GM12878 (cell line): ENCODE measurements around the gene USH2A. TPM values are rescaled to one million over a fixed set of nuclear protein-coding genes. Genes with fewer than 3 reads are reported as not detected.

Experiments used
- ATAC-seq: fragments of 200-7000 bp; cut with Tn5 transposase; 3 replicates; pipeline ENCODE4 v1.9.1; 2020; ENCODE audit warnings: mild to moderate bottlenecking, moderate library complexity
- BruUV-seq: library from RNA; stranded (reverse); fragments of 400-500 nt; replicated peaks from 2 replicates; lab custom pipeline; 2021; lab: Mats Ljungman, UMichigan
- CTCF ChIA-PET: fragments of 300-600 bp; sonication (Branson Sonifier 250); formaldehyde crosslinking; extraction: SDS; loops from one replicate; lab custom pipeline; 2021; ENCODE audit warnings: inconsistent platforms; lab: Yijun Ruan, JAX
- POLR2A ChIA-PET: fragments of 350-600 bp; formaldehyde crosslinking; extraction: SDS; loops from one replicate; lab custom pipeline; 2021; ENCODE audit warnings: inconsistent platforms; lab: Charles Lee
- RAD21 ChIA-PET: fragments of 300-600 bp; sonication (Branson Sonifier 250); formaldehyde crosslinking; loops from one replicate; lab custom pipeline; 2023; ENCODE audit warnings: antibody characterized with exemption; ENCODE audit not compliant: unreplicated experiment; lab: Charles Lee
- SMC1A ChIA-PET: fragments of 300-600 bp; sonication (Branson Sonifier 250); formaldehyde crosslinking; loops from one replicate; lab custom pipeline; 2023; ENCODE audit not compliant: unreplicated experiment, uncharacterized antibody; lab: Charles Lee
- DNase-seq: peaks from one replicate; pipeline ENCODE4 v3.0.0-alpha.2; 2011; ENCODE audit warnings: low read depth, low spot score
- FAIRE-seq: peaks from 3 replicates; lab custom pipeline; 2011; peaks lifted over from hg19 to GRCh38; lab: Jason Lieb, UNC
- H2AFZ ChIP-seq: 2 replicates; pipeline ENCODE4 v1.6.0; 2011; ENCODE audit warnings: low read depth, low read length, control low read depth; ENCODE audit not compliant: control insufficient read depth
- H3K27ac ChIP-seq: 2 replicates; pipeline ENCODE4 v1.5.1; 2011; ENCODE audit warnings: control low read depth; ENCODE audit not compliant: control insufficient read depth, insufficient read depth
- H3K27me3 ChIP-seq, 2 experiments: replicated peaks in 1 of 2; 2 replicates each; pipeline versions ENCODE4 v1.6.0 to v1.6.1; 2011; ENCODE audit warnings: low read length in 1 of 2; ENCODE audit not compliant: control insufficient read depth in 2 of 2, insufficient read depth in 2 of 2
- H3K36me3 ChIP-seq, 2 experiments: 2 replicates each; pipeline ENCODE4 v1.5.1; 2011; ENCODE audit warnings: low read length in 1 of 2; ENCODE audit not compliant: control insufficient read depth in 2 of 2, insufficient read depth in 2 of 2
- H3K4me1 ChIP-seq: 2 replicates; pipeline ENCODE4 v1.6.1; 2011; ENCODE audit warnings: mild to moderate bottlenecking, low read length, moderate library complexity, mixed read lengths; ENCODE audit not compliant: control insufficient read depth, insufficient read depth
- H3K4me2 ChIP-seq: 2 replicates; pipeline ENCODE4 v1.6.0; 2011; ENCODE audit warnings: control low read depth; ENCODE audit not compliant: control insufficient read depth, insufficient read depth
- H3K4me3 ChIP-seq: fragments of 200-600 bp; sonication (generic); 2 replicates; pipeline ENCODE4 v1.5.1; 2016
- H3K79me2 ChIP-seq: 2 replicates; pipeline ENCODE4 v1.6.0; 2011; ENCODE audit warnings: low read length; ENCODE audit not compliant: control insufficient read depth, insufficient read depth
- H3K9ac ChIP-seq: 2 replicates; pipeline ENCODE4 v1.8.0; 2011; ENCODE audit warnings: low read length, control low read depth, mixed read lengths; ENCODE audit not compliant: control insufficient read depth, insufficient read depth
- H3K9me3 ChIP-seq: replicated peaks from 3 replicates; pipeline ENCODE4 v1.5.1; 2011; ENCODE audit warnings: mild to moderate bottlenecking, low read length; ENCODE audit not compliant: control insufficient read depth, insufficient read depth
- H4K20me1 ChIP-seq: 2 replicates; pipeline ENCODE4 v1.6.0; 2011; ENCODE audit not compliant: control insufficient read depth, insufficient read depth
- BMI1 ChIP-seq: fragments of 450-650 bp; IDR thresholded peaks from 2 replicates; pipeline ENCODE4 v1.6.1; 2016; ENCODE audit warnings: mild to moderate bottlenecking, moderate library complexity, borderline replicate concordance
- GATAD2B ChIP-seq: fragments of 450-650 bp; conservative IDR thresholded peaks from 2 replicates; pipeline ENCODE4 v1.6.1; 2017; ENCODE audit warnings: low read depth, mild to moderate bottlenecking, moderate library complexity
- KAT2A ChIP-seq: conservative IDR thresholded peaks from 2 replicates; pipeline ENCODE4 v1.6.1; 2011; ENCODE audit warnings: low read depth, low read length; ENCODE audit not compliant: control insufficient read depth
- LARP7 ChIP-seq: fragments of 450-650 bp; IDR thresholded peaks from 2 replicates; pipeline ENCODE4 v1.6.1; 2017; ENCODE audit warnings: mild to moderate bottlenecking
- NR2C2 ChIP-seq: IDR thresholded peaks from 2 replicates; pipeline ENCODE4 v1.6.1; 2011; ENCODE audit warnings: borderline replicate concordance, low read depth; ENCODE audit not compliant: control insufficient read depth, insufficient read length
- POLR2AphosphoS2 ChIP-seq: IDR thresholded peaks from 2 replicates; pipeline ENCODE4 v1.6.1; 2011; ENCODE audit warnings: low read depth, mild to moderate bottlenecking, low read length, improper control_type of control experiment, moderate library complexity
- RAD21 ChIP-seq: IDR thresholded peaks from 2 replicates; pipeline ENCODE4 v1.6.1; 2011; ENCODE audit warnings: mild to moderate bottlenecking, low read depth, low read length, moderate library complexity; ENCODE audit not compliant: insufficient read depth
- SMARCA5 ChIP-seq: fragments of 450-650 bp; IDR thresholded peaks from 2 replicates; pipeline ENCODE4 v1.6.1; 2017; ENCODE audit warnings: mild to moderate bottlenecking
- ZBED1 ChIP-seq: IDR thresholded peaks from 2 replicates; pipeline ENCODE4 v1.6.1; 2016; ENCODE audit warnings: borderline replicate concordance
- ZNF207 ChIP-seq: fragments of 450-650 bp; IDR thresholded peaks from 2 replicates; pipeline ENCODE4 v1.6.1; 2014; ENCODE audit warnings: antibody characterized with exemption, mild to moderate bottlenecking, borderline replicate concordance
- WGBS: methylation state at CpG from one replicate; pipeline ENCODE4 v1.1.6; 2016; ENCODE audit warnings: low lambda C conversion rate; ENCODE audit not compliant: insufficient replicate concordance, insufficient coverage; ENCODE audit errors: missing lambda C conversion rate; 5-methylcytosine and 5-hydroxymethylcytosine counted together
- in situ Hi-C: fragments of 300-500 bp; cut with MboI; formaldehyde crosslinking; loops from 9 replicates; pipeline ENCODE4 v1.14.3; 2018; ENCODE audit warnings: mixed read lengths
- intact Hi-C: fragments of 100-400 bp; cut with micrococcal nuclease; formaldehyde crosslinking; loops from one replicate; pipeline ENCODE4 v1.14.2; 2022; ENCODE audit not compliant: unreplicated experiment
- polyA plus RNA-seq, 11 experiments: library from polyadenylated mRNA; depleted of rRNA in 4 of 11; unstranded in 6 of 11; stranded (reverse) in 5 of 11; fragments of >200 nt; fragmentation: Nextera tagmentation in 4 of 11; fragmentation: Illumina TruSeq in 1 of 11; extraction: Ambion mirVana in 4 of 11; extraction: Trizol in 1 of 11; gene quantifications; 1 replicate in 1 of 11; 2 replicates in 10 of 11; pipeline versions ENCODE4 v1.2.1 to v1.2.3, GENCODE V29; 2011 to 2016; ENCODE audit warnings: inconsistent platforms in 2 of 11, missing spikeins in 2 of 11, low read depth in 1 of 11
- total RNA-seq, 4 experiments: library from RNA; depleted of rRNA in 3 of 4; stranded (reverse); fragments of >200 nt in 3 of 4; fragmentation: Illumina TruSeq in 1 of 4; extraction: Trizol in 1 of 4; gene quantifications; 2 replicates each; pipeline versions ENCODE4 v1.2.1 to v1.2.3, GENCODE V29; 2013 to 2021
- TF ChIP-seq, protein P1 (sequence below): fragments of 450-650 bp; IDR thresholded peaks from 2 replicates; pipeline ENCODE4 v1.6.1; 2018; ENCODE audit warnings: mild to moderate bottlenecking, low read depth, moderate library complexity; ENCODE audit not compliant: partially characterized antibody
- TF ChIP-seq, protein P2 (sequence below): fragments of 450-650 bp; IDR thresholded peaks from 2 replicates; pipeline ENCODE4 v1.6.1; 2017; ENCODE audit warnings: low read depth, mild to moderate bottlenecking, moderate library complexity
- TF ChIP-seq, protein P3 (sequence below), 3 experiments: IDR thresholded peaks in 2 of 3; conservative IDR thresholded peaks in 1 of 3; 2 replicates each; pipeline ENCODE4 v1.5.1; 2011; ENCODE audit warnings: low read depth in 3 of 3, low read length in 3 of 3, mild to moderate bottlenecking in 3 of 3, control low read depth in 2 of 3, moderate library complexity in 2 of 3, inconsistent platforms in 1 of 3, mixed read lengths in 1 of 3; ENCODE audit not compliant: control insufficient read depth in 2 of 3, insufficient read depth in 1 of 3; ENCODE audit errors: extremely low read depth in 1 of 3
- TF ChIP-seq, protein P4 (sequence below): fragments of 450-650 bp; IDR thresholded peaks from 2 replicates; pipeline ENCODE4 v1.6.1; 2018; ENCODE audit warnings: borderline replicate concordance, mild to moderate bottlenecking; ENCODE audit not compliant: partially characterized antibody

Gene USH2A
- total and polyA plus RNA-seq, 10 of the 15 experiments (the other 5 are each of a cell fraction or from before 2014, with no cell fraction given): under 0.01 to 0.20 (median 0.01) TPM; not detected in 2

DNA sequence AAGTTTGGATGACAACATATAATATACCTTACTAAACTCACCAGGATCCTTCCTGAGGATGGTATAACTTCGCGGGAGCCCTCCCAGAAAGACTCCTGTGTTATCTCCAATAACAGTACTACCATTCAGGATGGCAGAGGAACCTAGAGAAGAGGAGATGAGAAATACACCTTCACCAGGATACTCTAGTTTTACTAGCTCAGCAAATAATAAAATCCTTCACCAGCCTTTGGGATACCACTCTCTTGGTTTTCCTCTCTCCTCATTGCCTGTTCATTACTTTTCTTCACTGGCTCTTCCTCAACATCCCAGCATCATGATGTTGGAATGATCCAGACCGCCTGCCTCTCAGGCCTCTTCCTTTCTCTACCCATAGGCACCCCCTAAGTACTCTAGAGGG is 336.6 kb downstream of the USH2A start (continued):
- TF ChIP-seq, protein P1, sequence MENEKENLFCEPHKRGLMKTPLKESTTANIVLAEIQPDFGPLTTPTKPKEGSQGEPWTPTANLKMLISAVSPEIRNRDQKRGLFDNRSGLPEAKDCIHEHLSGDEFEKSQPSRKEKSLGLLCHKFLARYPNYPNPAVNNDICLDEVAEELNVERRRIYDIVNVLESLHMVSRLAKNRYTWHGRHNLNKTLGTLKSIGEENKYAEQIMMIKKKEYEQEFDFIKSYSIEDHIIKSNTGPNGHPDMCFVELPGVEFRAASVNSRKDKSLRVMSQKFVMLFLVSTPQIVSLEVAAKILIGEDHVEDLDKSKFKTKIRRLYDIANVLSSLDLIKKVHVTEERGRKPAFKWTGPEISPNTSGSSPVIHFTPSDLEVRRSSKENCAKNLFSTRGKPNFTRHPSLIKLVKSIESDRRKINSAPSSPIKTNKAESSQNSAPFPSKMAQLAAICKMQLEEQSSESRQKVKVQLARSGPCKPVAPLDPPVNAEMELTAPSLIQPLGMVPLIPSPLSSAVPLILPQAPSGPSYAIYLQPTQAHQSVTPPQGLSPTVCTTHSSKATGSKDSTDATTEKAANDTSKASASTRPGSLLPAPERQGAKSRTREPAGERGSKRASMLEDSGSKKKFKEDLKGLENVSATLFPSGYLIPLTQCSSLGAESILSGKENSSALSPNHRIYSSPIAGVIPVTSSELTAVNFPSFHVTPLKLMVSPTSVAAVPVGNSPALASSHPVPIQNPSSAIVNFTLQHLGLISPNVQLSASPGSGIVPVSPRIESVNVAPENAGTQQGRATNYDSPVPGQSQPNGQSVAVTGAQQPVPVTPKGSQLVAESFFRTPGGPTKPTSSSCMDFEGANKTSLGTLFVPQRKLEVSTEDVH: no peak
- TF ChIP-seq NR2C2 (no peak), KAT2A (no peak)

DNA sequence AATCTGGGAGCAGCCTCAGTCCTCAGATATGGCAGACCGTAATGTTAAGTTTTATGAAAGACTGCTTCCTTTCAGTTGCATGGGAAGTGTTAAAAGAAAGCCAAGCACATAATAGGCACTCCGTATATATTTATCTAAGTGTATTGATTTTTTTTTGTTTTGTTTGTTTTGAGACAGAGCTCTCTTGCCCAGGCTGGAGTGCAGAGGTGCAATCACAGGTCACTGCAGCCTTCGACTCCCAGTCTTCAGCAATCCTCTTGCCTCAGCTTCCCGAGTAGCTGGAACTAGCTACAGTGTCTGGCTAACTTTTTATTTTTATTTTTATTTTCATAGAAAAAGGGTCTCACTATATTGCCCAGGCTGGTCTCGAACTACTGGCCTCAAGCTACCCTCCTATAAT is 341.8 kb downstream of the USH2A start:
- FAIRE-seq (no peak), ATAC-seq (no peak)
- SMC1A ChIA-PET: interaction anchor here (0.6 to 0.9 kb wide), 3 partner anchors 13 to 568 kb away, joined by 3 to 4 read pairs (median 3); no protein-coding TSS in a partner anchor
- TF ChIP-seq SMARCA5 (no peak), BMI1 (no peak), GATAD2B (no peak), LARP7 (no peak), RAD21 (no peak), ZNF207 (no peak), POLR2AphosphoS2 (no peak), ZBED1 (no peak)
- TF ChIP-seq, protein P2, sequence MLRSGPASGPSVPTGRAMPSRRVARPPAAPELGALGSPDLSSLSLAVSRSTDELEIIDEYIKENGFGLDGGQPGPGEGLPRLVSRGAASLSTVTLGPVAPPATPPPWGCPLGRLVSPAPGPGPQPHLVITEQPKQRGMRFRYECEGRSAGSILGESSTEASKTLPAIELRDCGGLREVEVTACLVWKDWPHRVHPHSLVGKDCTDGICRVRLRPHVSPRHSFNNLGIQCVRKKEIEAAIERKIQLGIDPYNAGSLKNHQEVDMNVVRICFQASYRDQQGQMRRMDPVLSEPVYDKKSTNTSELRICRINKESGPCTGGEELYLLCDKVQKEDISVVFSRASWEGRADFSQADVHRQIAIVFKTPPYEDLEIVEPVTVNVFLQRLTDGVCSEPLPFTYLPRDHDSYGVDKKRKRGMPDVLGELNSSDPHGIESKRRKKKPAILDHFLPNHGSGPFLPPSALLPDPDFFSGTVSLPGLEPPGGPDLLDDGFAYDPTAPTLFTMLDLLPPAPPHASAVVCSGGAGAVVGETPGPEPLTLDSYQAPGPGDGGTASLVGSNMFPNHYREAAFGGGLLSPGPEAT: no peak
- TF ChIP-seq, protein P3, sequence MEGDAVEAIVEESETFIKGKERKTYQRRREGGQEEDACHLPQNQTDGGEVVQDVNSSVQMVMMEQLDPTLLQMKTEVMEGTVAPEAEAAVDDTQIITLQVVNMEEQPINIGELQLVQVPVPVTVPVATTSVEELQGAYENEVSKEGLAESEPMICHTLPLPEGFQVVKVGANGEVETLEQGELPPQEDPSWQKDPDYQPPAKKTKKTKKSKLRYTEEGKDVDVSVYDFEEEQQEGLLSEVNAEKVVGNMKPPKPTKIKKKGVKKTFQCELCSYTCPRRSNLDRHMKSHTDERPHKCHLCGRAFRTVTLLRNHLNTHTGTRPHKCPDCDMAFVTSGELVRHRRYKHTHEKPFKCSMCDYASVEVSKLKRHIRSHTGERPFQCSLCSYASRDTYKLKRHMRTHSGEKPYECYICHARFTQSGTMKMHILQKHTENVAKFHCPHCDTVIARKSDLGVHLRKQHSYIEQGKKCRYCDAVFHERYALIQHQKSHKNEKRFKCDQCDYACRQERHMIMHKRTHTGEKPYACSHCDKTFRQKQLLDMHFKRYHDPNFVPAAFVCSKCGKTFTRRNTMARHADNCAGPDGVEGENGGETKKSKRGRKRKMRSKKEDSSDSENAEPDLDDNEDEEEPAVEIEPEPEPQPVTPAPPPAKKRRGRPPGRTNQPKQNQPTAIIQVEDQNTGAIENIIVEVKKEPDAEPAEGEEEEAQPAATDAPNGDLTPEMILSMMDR (IDR thresholded peaks at IDR 0.05 in 2 of 3, conservative IDR thresholded peaks at IDR 0.05 in 1 of 3; ENCODE audit: control insufficient read depth in 2 of 3, extremely low read depth in 1 of 3, insufficient read depth in 1 of 3, low read depth in 3 of 3, low read length in 3 of 3): no peak
- TF ChIP-seq, protein P4, sequence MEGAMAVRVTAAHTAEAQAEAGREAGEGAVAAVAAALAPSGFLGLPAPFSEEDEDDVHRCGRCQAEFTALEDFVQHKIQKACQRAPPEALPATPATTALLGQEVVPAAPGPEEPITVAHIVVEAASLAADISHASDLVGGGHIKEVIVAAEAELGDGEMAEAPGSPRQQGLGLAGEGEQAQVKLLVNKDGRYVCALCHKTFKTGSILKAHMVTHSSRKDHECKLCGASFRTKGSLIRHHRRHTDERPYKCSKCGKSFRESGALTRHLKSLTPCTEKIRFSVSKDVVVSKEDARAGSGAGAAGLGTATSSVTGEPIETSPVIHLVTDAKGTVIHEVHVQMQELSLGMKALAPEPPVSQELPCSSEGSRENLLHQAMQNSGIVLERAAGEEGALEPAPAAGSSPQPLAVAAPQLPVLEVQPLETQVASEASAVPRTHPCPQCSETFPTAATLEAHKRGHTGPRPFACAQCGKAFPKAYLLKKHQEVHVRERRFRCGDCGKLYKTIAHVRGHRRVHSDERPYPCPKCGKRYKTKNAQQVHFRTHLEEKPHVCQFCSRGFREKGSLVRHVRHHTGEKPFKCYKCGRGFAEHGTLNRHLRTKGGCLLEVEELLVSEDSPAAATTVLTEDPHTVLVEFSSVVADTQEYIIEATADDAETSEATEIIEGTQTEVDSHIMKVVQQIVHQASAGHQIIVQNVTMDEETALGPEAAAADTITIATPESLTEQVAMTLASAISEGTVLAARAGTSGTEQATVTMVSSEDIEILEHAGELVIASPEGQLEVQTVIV: no peak

More for the DNA sequence above, 341.8 kb downstream of the USH2A start:
- Histone ChIP-seq H3K9me3 (no peaks in the 10 kb centered on the region), H3K4me2 (no peak overlapping the region), H3K9ac (no peak overlapping the region), H3K79me2 (no peaks in the 10 kb centered on the region), H3K4me3 (no peak overlapping the region), H3K36me3 (no peaks in the 10 kb centered on the region), H3K27me3 (no peaks in the 10 kb centered on the region), H2AFZ (no peak overlapping the region), H4K20me1 (no peaks in the 10 kb centered on the region), H3K4me1 (no peaks in the 10 kb centered on the region), H3K27ac (no peak overlapping the region)
- in situ Hi-C loops (no loop called here), intact Hi-C loops (no loop called here)
- ChIA-PET CTCF (interaction anchor here (1.1 to 1.2 kb wide), 2 partner anchors 12 to 38 kb away, joined by 3 to 4 read pairs; no protein-coding TSS in a partner anchor), RAD21 (no interaction called here), POLR2A (no interaction called here)
- no TSS peak for BruUV-seq
- 24% methylated on average over 5 of the region's 5 CpGs for WGBS
- DNase-seq: no peak
